Left forelimb (tissue), 1 donor: ENCODE results near the gene ARHGAP35.
"Not testable (repeated sequence)": the region's sequence is repeated elsewhere in the genome, so short reads cannot be mapped to it uniquely, and the experiment has no call there.

Experiments used
- DNase-seq: peaks from one replicate; pipeline ENCODE4 v3.0.0-alpha.2; 2018; ENCODE audit warnings: low spot score

ARHGAP35 gene

GRCh38 chr19:46844067-46844489 is 16.7 kb upstream of the ARHGAP35 start:
- no peak for DNase-seq

- no peak for DNase-seq
Observed at GRCh38 chr19:46845959-46846459, 14.8 kb upstream of the ARHGAP35 start.

GRCh38 chr19:46847528-46847927 is 13.3 kb upstream of the ARHGAP35 start:
- no peak for DNase-seq

GRCh38 chr19:46848389-46848788 is 12.4 kb upstream of the ARHGAP35 start:
- DNase-seq: no peak

GRCh38 chr19:46849610-46850009 is 11.2 kb upstream of the ARHGAP35 start:
- no peak for DNase-seq

GRCh38 chr19:46850228-46851203 is 10.3 kb upstream of the ARHGAP35 start, which contains the start of gene AP2S1:
Gene AP2S1 (minus strand): TSS chr19:46850846. CDS start chr19:46850766, 80 bp downstream.
- peak; percentile 98 for DNase-seq

- no peak for DNase-seq
Observed at GRCh38 chr19:46852830-46853229, 8.0 kb upstream of the ARHGAP35 start.

- not testable (repeated sequence) for DNase-seq
Observed at GRCh38 chr19:46854698-46855097, 6.1 kb upstream of the ARHGAP35 start.

GRCh38 chr19:46856062-46857022 is 4.5 kb upstream of the ARHGAP35 start:
- peak; percentile 97 for DNase-seq

- no peak for DNase-seq
Observed at GRCh38 chr19:46859637-46860124, 1.1 kb upstream of the ARHGAP35 start.

GRCh38 chr19:46860125-46860845 is 512 bp upstream of the ARHGAP35 start:
- peak; percentile 99 for DNase-seq

- no peak for DNase-seq
Observed at GRCh38 chr19:46861691-46862502, 1.1 kb downstream of the ARHGAP35 start.

- no peak for DNase-seq
Observed at GRCh38 chr19:46862503-46862834, 1.7 kb downstream of the ARHGAP35 start.

- DNase-seq: no peak
Observed at GRCh38 chr19:46862974-46863632, 2.3 kb downstream of the ARHGAP35 start.

GRCh38 chr19:46863818-46864629 is 3.2 kb downstream of the ARHGAP35 start:
- DNase-seq: no peak

- no peak for DNase-seq
Observed at GRCh38 chr19:46866407-46867136, 5.8 kb downstream of the ARHGAP35 start.

GRCh38 chr19:46867170-46867569 is 6.4 kb downstream of the ARHGAP35 start:
- DNase-seq: no peak

- no peak for DNase-seq
Observed at GRCh38 chr19:46868025-46868802, 7.4 kb downstream of the ARHGAP35 start.
